Colonic mucosa (tissue), 4 donors: ENCODE results near the gene SKAP2. TPM values are rescaled to one million over a fixed set of nuclear protein-coding genes. Genes with fewer than 3 reads are reported as not detected.

Experiments
- DNase-seq: peaks from one replicate; pipeline ENCODE4 v3.0.0-alpha.2; 2020
- H3K27ac ChIP-seq: fragments of 200-600 bp; one replicate; pipeline ENCODE4 v1.8.0; 2021
- H3K27me3 ChIP-seq: fragments of 200-600 bp; one replicate; pipeline ENCODE4 v1.8.0; 2021
- H3K36me3 ChIP-seq: fragments of 200-600 bp; one replicate; pipeline ENCODE4 v1.8.0; 2021
- H3K4me1 ChIP-seq: fragments of 200-600 bp; one replicate; pipeline ENCODE4 v1.8.0; 2021; ENCODE audit warnings: mild to moderate bottlenecking
- H3K4me3 ChIP-seq: fragments of 200-600 bp; one replicate; pipeline ENCODE4 v1.8.0; 2021
- H3K9ac ChIP-seq, 2 donors: one replicate each; pipeline ENCODE4 v1.7.0; 2013; ENCODE audit warnings: control low read depth in 2 of 2, low read depth in 2 of 2, low read length in 2 of 2
- H3K9me3 ChIP-seq: fragments of 200-600 bp; one replicate; pipeline ENCODE4 v1.8.0; 2021
- intact Hi-C: fragments of 100-400 bp; cut with DNase I; formaldehyde crosslinking; loops from one replicate; pipeline ENCODE4 v1.14.1; 2022
- total RNA-seq, 2 donors: library from RNA; stranded (reverse); fragmentation: NEBNext Ultra II Directional in 1 of 2; extraction: Animal tissue kit (Norgen Biotek cat#: 25700) in 1 of 2; gene quantifications; one replicate each; pipeline ENCODE4 v1.2.1, GENCODE V29; 2021
- TF ChIP-seq, protein P1 (sequence below): fragments of 200-600 bp; IDR thresholded peaks from one replicate; pipeline ENCODE4 v1.8.0; 2022; ENCODE audit warnings: antibody characterized with exemption, mild to moderate bottlenecking
- donor health status: healthy.
- donor health status: DM: no; HTN: no; CAD: no.
- donor health status: DM: no; HTN: no; CAD: no.

The SKAP2 gene
- total RNA-seq, 2 donors from 2014 or later: 41.6 to 46.9 TPM

GRCh38 chr7:26639695-26640094, 224.7 kb downstream of the SKAP2 start:
- no peak for DNase-seq
- intact Hi-C loops: no loop called here

DNA sequence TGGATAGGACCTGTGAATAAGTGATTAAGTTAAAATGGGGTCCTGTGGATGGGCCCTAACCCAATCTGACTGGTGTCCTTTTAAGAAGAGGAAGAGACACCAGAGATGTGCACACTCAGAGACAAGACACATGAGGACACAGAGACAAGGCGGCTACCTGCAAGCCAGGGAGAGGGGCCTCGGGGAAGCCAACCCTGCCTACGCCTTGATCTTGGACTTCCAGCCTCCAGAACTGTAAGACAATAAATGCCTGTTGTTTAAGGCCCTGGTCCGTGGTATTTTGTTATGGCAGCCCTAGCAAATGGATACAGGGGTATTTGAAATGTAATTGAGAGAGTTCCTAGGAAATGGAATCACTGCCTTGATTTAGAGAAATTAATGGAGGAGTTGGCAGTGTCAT, 225.3 kb downstream of the SKAP2 start:
- DNase-seq: no peak
- Histone ChIP-seq H3K36me3 (no peaks in the 10 kb centered on the region), H3K27ac (no peak overlapping the region), H3K9me3 (no peaks in the 10 kb centered on the region), H3K4me3 (no peak overlapping the region), H3K9ac (no peak overlapping the region), H3K27me3 (no peaks in the 10 kb centered on the region), H3K4me1 (no peaks in the 10 kb centered on the region)
- TF ChIP-seq, protein P1, sequence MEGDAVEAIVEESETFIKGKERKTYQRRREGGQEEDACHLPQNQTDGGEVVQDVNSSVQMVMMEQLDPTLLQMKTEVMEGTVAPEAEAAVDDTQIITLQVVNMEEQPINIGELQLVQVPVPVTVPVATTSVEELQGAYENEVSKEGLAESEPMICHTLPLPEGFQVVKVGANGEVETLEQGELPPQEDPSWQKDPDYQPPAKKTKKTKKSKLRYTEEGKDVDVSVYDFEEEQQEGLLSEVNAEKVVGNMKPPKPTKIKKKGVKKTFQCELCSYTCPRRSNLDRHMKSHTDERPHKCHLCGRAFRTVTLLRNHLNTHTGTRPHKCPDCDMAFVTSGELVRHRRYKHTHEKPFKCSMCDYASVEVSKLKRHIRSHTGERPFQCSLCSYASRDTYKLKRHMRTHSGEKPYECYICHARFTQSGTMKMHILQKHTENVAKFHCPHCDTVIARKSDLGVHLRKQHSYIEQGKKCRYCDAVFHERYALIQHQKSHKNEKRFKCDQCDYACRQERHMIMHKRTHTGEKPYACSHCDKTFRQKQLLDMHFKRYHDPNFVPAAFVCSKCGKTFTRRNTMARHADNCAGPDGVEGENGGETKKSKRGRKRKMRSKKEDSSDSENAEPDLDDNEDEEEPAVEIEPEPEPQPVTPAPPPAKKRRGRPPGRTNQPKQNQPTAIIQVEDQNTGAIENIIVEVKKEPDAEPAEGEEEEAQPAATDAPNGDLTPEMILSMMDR: no peak
- intact Hi-C loops: no loop called here

More at GRCh38 chr7:26639695-26640094, 224.7 kb downstream of the SKAP2 start:
- Histone ChIP-seq H3K4me1 (no peaks in the 10 kb centered on the region), H3K27ac (no peak overlapping the region), H3K9ac (no peak overlapping the region), H3K36me3 (no peaks in the 10 kb centered on the region), H3K4me3 (no peak overlapping the region), H3K9me3 (no peaks in the 10 kb centered on the region), H3K27me3 (no peaks in the 10 kb centered on the region)
- TF ChIP-seq, protein P1: no peak

DNA sequence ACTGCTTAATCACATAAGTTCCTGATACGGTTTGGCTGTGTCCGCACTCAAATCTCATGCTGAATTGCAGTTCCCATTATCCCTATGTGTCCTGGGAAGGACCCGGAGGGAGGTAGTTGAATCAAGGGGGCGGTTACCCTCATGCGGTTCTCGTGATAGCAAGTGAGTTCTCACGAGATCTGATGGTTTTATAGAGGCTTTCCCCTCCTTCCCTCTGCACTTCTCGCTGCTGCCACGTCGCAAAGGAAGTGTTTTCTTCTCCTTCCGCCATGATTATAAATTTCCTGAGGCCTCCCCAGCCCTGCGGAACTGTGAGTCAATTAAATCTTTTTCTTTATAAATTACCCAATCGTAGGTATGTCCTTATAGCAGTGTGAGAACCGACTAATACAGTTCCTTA, 226.2 kb downstream of the SKAP2 start:
- intact Hi-C loops: no loop called here
- Histone ChIP-seq H3K27me3 (no peaks in the 10 kb centered on the region), H3K36me3 (no peaks in the 10 kb centered on the region), H3K4me1 (no peaks in the 10 kb centered on the region), H3K27ac (no peak overlapping the region), H3K9ac (no peak overlapping the region), H3K9me3 (no peaks in the 10 kb centered on the region), H3K4me3 (no peak overlapping the region)
- TF ChIP-seq, protein P1: no peak
- no peak for DNase-seq

- H3K4me3 ChIP-seq: no peak overlapping the region
- no peaks in the 10 kb centered on the region for H3K27me3 ChIP-seq
- intact Hi-C loops: no loop called here
- no peak overlapping the region for H3K9ac ChIP-seq
- no peak overlapping the region for H3K27ac ChIP-seq
- H3K4me1 ChIP-seq: no peaks in the 10 kb centered on the region
- TF ChIP-seq, protein P1: no peak
- H3K9me3 ChIP-seq: no peaks in the 10 kb centered on the region
- DNase-seq: no peak
- no peaks in the 10 kb centered on the region for H3K36me3 ChIP-seq
Measured at GRCh38 chr7:26637610-26638009, 226.8 kb downstream of the SKAP2 start.

GRCh38 chr7:26636808-26637207, 227.6 kb downstream of the SKAP2 start:
- no peak for DNase-seq
- H3K27me3 ChIP-seq: no peaks in the 10 kb centered on the region
- TF ChIP-seq, protein P1: no peak
- no peak overlapping the region for H3K4me3 ChIP-seq
- intact Hi-C loops: no loop called here
- no peak overlapping the region for H3K9ac ChIP-seq
- H3K4me1 ChIP-seq: no peaks in the 10 kb centered on the region
- no peak overlapping the region for H3K27ac ChIP-seq
- no peaks in the 10 kb centered on the region for H3K9me3 ChIP-seq
- no peaks in the 10 kb centered on the region for H3K36me3 ChIP-seq

- no peak overlapping the region for H3K27ac ChIP-seq
- no peak overlapping the region for H3K4me3 ChIP-seq
- DNase-seq: no peak
- no peaks in the 10 kb centered on the region for H3K9me3 ChIP-seq
- H3K4me1 ChIP-seq: no peaks in the 10 kb centered on the region
- H3K9ac ChIP-seq: no peak overlapping the region
- intact Hi-C loops: no loop called here
- H3K36me3 ChIP-seq: no peaks in the 10 kb centered on the region
- TF ChIP-seq, protein P1: no peak
- H3K27me3 ChIP-seq: no peaks in the 10 kb centered on the region
Measured at GRCh38 chr7:26633557-26633956, 230.8 kb downstream of the SKAP2 start.
